GM19395 (cell line): ENCODE measurements around the gene BRIX1.
"Not testable (repeated sequence)": the region's sequence is repeated elsewhere in the genome, so short reads cannot be mapped to it uniquely, and the experiment has no call there.

ENCODE experiments used
- ATAC-seq: cut with Tn5 transposase; IDR thresholded peaks from one replicate; pipeline ENCODE4 v1.9.1; 2021; ENCODE audit warnings: mild to moderate bottlenecking, moderate library complexity; ENCODE audit not compliant: unreplicated experiment

BRIX1 gene

DNA sequence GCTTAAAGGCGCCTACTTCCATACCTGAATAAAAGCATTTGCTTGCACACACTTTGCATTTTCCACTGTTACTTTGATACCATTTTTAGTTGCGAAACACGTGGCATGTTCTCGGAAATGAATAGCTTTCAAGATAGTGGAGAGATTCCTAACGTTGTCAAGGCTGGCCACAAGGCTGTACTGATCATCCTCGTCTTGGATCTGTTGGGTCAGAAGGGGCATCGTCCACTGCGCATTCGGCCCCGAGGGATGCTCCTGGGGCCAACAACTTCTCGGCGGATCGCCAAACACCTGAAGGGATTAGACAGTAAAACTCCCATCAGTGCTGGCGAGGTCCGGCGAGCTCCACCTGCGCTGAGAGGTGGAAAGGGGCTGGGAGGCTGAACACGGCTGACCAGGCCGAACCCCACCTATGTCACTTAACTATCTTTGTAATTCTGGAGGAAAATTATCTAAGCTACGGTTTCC, 806 bp upstream of the BRIX1 start:
- peak; percentile 31 for ATAC-seq

DNA sequence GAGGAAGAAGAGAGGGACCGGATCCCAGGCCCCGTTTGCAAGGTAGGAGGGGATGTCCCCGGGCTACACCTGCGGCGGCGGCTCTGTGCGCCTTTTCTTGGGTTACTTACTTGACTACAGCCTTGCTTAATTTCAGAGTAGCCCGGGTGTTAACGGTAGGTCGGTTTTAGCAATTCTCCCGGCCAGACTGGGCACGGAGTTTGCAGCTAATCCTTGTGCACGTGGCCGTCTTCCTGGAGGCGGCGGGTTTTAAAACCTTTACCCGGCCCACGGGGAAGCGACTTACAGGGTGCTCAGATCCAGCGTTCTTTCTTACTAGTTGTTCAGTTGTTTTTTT, 313 bp downstream of the BRIX1 start:
- peak; percentile 20 for ATAC-seq

DNA sequence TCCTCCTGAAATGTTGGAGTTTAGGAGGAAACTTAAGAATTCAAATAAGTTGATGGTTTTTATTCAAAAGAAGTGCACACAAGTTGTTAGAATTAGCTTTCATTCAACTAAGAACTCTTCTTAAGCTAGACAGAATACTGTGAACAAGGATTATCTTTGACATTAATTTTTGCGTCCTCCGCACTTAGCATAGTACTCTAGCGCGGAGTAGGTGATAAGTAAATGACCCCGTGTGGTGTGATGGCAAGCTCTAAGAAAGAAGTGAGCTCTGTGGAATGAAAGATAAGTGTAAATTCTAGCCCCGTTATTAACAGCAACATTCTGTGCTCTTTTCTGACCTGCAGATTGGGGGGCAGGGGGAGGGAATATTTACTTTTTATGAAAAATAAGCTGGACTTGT, 1.0 kb downstream of the BRIX1 start:
- ATAC-seq = no peak

DNA sequence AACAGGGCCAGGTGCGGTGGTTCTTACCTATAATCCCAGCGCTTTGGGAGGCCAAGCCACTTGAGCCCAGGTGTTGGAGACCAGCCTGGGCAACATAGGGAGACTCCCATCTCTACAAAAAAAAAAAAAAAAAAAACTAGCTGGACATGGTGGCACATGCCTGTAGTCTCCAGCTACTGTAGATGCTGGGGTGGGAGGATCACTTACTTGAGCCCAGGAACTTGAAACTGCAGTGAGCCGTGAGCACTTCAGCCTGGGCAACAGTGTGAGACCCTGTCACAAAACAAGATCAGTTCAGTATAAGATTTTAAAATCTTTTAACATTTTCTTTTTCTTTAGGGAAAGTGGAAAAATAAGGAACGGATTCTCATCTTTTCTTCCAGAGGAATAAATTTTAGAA, 2.5 kb downstream of the BRIX1 start:
- no peak for ATAC-seq

DNA sequence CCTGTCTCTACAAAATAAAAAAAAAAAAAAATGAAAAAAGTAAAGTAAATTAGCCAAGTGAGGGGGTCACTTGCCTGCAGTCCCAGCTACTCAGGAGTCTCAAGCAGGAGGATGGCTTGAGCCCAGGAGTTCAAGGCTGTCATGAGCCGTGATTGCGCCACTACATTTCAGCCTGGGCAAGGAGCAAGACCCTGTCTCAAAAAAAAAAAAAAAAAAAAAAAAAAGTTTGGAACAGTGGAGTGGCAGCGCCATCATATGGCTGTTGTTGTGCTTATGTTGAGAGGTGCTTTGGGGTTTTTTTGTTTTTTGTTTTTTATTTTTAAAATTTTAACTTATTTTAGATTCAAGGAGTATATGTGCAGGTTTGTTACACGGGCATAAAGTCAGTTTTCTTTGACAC, 3.6 kb downstream of the BRIX1 start:
- ATAC-seq = no peak

DNA sequence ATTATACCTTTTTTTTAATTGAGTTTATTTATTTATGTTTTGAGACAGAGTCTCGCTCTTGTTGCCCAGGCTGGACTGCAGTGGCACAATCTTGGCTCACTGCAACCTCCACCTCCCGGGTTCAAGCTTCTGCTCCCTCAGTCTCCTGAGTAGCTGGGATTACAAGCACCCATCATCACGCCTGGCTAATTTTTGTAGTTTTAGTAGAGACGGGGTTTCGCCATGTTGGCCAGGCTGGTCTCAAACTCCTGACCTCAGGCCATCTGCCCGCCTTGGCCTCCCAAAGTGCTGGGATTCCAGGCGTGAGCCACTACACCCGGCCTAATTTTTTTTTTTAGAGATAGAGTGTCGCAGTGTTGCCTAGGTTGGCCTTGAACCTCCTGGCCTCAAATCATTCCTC, 7.7 kb downstream of the BRIX1 start:
- not testable (repeated sequence) for ATAC-seq

DNA sequence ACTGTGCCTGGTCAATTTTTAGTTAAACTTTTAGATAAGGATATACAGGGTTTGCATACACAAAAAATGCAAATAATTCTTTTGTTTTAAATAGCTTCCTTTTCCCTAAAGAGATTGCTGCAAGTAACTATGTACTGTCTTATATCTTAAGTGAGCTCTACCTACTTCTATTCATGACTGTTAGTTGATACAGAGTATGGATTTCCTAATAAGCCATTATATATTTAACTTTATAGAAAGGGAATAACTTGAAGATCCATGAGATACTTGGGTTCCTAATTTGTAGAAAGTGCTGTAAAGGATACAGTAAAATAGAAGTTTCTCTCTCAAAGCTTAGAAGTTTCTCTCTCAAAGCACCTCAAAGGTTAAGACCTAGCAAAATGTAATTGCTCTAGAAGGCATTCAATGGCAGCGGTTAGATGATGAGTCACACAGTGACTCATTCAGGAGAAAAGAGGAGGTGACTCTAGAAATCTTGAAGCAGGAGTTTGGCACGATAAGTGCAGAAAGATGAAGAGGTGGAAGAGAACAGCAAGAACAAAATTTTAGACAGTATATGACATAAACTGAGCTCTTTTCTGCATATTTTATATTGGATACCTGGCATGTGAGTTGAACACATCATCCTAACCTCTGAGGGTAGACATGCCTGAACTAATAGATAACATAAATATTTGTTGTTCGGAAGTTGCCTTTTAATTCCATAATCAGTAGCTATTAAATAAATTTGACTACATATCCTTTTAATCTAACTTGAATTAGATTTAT, 8.4 kb downstream of the BRIX1 start:
- ATAC-seq = peak; percentile 61

DNA sequence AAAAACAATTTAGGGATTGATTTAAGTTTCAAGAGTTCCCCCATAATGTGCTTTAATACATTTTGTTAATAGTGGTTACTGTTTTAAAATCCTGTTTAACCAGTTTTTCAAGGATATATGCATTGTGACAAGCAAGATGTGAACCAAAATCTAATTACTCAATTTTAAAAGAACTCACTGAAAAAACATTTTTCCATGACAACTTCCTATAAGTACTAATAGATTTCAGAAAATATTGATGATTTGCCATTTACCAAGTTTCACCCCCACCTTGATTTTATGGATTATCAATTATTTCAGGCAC, 8.9 kb downstream of the BRIX1 start:
- ATAC-seq = no peak

DNA sequence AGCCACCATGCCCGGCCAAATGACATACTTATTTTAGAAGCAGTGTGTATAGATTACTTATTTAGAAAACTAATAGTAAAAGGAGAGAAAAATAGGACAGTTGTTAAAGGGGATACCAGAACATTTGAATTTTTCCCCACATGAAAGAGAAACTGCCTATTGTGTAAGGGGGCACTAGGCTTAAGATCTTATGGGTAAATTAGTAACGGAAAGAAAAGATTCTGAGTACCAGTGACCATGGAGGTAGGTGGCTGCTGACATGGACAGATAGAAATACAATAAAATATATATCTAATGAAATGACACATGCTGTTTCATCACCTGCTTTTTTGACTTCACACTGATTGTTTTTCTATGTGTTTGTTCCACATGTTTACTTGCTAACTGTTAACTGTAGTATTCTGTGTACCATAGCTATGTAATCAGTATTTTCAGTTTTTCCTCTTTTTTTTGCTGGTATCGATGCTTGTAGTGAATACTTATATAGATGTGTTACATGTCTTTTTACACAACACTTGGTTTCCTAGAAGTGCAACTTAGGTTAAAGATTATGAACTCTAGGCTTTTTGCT, 10.9 kb downstream of the BRIX1 start:
- no peak for ATAC-seq

DNA sequence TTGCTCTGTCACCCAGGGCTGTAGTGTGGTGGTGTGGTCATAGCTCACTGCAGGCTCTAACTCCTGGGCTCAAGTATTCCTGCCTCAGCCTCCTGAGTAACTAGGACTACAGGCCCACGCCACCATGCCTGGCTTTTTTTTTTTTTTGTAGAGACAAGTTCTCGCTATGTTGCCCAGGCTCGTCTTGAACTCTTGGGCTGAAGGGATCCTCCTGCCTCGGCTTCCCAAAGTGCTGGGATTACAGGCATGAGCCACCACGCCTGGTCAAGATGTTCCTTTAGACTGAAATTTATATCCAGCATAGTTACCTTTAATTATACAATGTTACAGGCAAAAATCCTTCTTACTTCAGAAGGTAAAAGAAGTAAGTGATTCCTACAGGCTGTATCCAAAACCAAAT, 12.3 kb downstream of the BRIX1 start:
- ATAC-seq = no peak

DNA sequence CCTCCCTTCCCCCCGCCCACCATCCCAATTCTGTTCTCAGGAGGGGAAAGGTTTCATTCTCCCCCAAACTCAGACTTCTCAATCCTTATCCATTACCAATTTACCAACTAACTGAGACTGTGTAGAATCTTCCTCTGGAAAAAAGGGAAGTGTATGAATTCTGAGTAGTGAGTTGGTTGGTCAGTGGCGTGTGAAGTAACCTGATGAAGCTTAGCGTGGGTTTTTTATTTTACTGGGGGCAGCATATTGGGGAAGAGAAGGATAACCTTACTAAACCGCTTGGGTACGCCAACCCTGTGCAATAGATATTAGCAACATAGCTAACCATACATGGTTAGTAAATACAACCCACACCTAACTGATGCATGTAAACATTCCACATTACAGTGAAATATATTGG, 12.8 kb downstream of the BRIX1 start:
- no peak for ATAC-seq

DNA sequence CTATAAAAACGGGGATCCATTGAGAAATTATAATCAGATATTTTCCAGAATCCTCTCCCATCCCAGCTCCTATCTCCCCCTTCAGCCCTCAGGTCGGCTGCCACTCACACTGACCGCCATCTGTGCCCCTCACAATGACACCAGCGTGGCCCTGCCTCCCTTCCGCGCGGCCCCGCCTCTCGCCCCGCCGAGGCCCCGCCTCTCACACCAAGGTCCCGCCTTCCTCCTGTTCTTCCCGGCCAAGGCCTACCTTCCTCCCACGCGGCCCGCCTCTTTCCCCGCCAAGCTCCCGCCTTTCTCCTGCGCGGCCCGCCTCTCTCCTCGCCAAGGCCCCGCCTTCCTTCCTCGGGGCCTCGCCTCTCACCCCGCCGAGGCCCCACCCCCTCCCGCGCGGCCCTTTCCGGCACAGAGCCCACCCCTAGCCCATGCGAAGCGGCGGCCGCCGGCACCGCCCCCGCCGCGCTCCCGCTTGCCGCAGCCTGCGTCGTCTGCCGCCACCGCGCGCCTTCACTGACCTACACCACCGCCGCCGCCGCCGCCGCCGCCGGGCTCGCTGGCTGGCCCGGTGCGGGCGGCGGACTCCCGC, 13.7 kb downstream of the BRIX1 start, which contains the start of gene DNAJC21:
TSS of gene DNAJC21 (plus strand) at position 426 of the 586 bp plus-strand sequence. CDS start 261 bp downstream, outside the sequence.
- peak; percentile 90 for ATAC-seq

DNA sequence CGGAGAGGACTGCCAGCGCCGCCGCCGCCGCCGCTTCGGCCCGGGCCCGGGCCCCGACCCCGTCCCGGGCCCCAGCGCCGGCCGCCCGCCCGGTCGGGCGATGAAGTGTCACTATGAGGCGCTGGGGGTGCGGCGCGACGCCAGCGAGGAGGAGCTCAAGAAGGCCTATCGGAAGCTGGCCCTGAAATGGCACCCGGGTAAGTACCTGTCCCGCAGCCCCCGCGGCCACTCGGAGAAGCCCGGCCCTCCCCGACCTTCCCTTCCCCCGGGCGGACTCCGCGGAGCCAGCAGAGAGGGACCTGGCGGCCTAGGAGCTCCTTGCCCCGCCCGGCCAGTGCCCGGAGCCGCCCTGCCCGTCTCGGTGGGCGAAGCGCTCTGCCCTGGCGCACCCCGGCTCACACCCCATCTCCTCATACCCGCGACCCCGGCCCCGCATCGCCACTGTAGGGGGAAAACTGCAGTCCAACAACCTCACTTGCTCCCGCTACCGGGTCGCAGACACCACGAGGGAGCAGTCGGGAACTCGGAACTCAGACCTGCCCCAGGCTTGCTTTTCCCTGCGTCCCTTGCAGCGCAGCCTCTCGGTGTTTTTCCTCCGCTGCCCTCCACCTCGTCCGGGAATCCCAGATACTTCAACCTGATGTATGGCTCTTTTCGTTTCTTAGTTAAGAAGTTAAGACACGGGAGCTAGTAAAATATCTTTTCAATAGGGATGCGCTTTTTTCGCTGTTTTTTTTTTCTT, 14.4 kb downstream of the BRIX1 start:
- peak; percentile 78 for ATAC-seq

DNA sequence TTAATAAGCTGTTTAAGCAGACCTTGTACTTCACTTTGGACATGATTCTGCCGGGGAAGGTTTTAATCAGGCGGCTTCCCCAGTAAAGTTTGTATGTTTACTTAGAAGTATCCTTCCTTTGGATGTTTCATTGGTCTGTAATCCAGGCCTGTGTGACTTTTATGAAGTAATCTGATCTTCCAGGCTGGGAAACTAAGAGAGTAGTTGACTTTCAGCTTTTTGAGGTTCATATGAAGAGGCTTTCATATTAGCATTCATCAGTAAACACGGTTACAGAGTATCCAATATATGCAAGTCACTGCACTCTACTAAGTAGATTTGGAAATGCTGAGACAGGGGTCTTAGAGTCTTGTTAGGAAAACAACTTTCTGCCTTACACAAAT, 14.9 kb downstream of the BRIX1 start:
- ATAC-seq = no peak

DNA sequence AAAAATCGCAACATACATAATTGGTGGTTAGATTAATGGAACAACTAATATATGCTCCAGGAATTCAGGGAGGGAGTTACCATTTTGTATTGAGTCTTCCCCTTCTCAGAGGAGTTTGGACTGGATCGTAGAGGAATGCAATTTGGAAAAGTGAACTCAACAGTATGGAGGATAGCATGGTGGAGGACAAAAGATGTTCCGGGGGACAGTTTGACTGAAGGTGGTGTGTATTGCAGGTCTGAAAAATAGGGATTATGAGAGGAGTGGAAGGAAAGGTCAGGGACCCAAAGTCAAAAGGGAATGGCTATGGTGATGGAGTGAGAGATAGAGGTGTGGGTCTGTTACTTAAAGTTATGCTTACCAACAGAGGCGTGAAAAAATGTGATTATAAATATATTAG, 15.4 kb downstream of the BRIX1 start:
- ATAC-seq = no peak

DNA sequence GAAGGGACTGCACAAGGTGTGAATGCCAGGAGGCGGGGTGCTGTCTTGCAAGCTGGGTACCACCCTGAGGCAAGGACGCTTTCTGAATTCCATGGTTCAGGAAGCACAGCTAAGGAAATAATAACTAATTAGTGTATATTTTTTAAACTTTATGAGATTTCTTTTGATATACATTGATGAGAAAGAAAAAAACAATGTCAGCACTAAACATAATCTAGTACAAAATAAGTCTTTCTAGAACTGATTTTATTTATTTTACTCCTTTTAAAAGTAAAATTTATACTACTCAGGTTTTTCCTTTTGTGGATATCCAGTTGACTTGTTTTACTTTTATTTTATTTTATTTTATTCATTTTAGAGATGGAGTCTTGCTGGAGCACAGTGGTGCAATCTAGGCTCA, 17.4 kb downstream of the BRIX1 start:
- no peak for ATAC-seq

DNA sequence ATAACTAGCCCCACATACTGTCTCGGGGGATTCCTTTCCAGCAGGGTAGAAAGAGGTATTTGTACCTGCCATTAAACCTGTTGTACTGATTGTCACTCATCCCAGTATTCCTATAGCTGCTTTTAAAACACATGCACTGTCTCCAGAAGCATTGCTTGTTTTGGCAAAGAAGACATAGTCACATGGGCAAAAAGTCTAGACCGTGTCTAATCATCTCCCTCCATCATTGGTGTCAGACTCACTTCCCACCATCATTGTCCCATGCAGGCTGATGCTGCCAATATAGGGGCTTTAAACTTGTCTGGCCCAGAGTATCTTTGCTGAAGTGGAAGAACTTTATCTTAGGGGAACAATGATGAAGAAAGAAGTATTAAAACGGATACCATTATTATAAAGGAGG, 26.4 kb downstream of the BRIX1 start:
- no peak for ATAC-seq

DNA sequence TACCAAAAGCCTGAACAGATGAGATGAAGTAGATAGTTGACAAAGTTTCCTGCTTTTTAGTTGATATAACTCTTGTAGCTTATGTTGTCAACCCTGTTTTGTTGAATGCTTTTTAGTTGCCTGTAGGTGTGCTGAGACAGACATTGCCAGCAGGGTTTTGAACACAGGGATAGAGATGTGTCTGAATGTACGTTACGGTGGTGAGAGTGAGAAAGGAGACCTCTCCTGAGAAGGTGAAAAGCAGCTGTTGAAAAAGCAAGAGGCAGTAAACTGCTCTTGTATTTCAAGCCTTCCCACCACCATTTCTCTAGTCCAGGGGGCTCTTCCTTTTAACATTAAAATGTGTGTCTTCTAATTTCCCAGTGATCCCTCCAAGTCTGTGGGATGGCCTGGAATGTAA, 28.5 kb downstream of the BRIX1 start:
- no peak for ATAC-seq

DNA sequence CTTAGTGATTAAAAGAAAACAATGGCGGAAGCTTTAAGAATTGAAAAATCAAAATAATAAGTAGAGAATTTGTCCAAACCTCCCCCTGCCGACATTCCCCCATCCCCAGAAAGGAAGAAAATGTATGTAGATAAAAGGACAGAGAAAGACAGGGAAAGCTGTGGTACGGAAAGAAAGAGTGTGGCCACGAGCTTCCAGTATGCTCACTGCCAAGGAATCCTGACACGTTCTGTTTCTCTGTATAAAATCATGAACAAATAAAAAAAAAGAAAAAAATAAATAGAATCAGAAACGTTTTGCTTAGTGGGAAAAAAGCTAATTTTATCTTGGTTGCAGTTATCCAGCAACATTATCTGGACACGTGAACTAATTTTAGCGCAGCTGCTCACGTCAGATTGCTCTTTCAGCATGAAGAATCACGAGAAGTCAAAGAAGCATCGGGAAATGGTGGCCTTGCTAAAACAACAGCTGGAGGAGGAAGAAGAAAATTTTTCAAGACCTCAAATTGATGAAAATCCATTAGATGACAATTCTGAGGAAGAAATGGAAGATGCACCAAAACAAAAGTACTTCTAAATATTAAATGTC, 29.0 kb downstream of the BRIX1 start:
- no peak for ATAC-seq

DNA sequence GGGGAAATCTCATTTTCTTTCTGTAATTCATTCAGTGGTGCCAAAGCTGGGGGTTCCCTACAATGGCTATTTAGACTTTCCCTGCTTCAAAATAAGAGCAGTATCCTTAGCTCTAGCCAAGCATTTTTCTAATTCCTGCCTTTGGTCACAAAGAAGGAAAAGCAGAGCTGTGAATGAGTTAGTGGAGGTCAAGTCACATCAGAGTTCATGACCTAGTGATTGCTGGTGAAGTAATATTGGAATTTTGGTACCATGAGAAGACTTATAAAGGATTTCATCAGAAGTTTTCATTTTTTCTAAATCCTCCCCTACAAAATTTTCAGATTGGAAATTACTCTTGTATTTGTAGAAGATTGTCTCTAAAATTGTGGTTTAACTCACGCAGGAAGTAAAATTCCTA, 41.8 kb downstream of the BRIX1 start:
- ATAC-seq = no peak

DNA sequence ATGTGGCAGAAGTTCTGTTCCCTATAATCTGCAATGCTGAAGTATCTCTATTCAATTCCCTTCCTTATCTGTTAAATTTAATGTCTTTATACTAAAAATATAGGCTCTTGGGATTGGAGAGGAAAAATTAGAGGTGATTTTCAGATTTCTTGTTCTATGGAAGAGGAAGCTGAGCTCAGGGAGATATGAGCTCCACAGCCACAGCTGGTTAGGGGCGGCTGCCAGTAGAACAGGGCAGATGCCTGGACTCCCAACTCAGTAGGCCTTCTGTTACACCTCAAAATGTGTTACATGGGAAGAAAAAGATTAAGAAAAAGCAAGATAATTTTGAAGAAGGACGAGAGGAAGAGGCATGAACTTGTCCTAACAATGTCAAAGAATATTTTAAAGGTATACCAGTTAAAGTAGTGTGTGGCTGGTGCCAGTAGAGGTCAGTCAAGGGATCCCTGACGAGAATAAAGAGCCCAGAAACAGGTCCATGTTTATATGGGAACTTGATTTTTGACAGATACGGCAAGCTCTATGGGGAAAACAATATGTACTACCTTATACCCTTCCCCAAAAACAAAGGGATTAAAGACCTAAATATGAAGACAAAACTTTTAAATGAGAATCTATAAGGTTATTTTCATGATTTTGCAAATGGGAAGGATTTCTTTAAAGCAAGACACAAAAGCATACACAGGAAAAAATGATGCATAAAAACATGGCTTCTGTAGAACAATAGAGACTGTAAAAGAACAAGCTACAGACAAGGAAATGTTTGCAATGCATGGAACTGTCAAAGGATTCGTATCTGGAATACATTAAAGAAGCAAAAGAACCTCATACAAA, 42.6 kb downstream of the BRIX1 start:
- peak; percentile 41 for ATAC-seq
